Endothelial cell of umbilical vein (primary cell): ENCODE measurements around the gene ALDOA. TPM values are rescaled to one million over a fixed set of nuclear protein-coding genes. Genes with fewer than 3 reads are reported as not detected.

Source experiments
- BruUV-seq: library from RNA; stranded (reverse); fragments of 400-500 nt; replicated peaks from 2 replicates; lab custom pipeline; 2021; lab: Mats Ljungman, UMichigan
- CTCF ChIA-PET: fragments of 300-600, 350-600 bp; sonication (Branson Sonifier 250); formaldehyde crosslinking; loops from one replicate; lab custom pipeline; 2021; ENCODE audit warnings: antibody characterized with exemption, inconsistent platforms; lab: Charles Lee
- POLR2A ChIA-PET: fragments of 300-600, 350-600 bp; sonication (Branson Sonifier 250); formaldehyde crosslinking; loops from one replicate; lab custom pipeline; 2021; ENCODE audit warnings: antibody characterized with exemption, inconsistent platforms; lab: Charles Lee
- DNase-seq: peaks from one replicate; pipeline ENCODE4 v3.0.0-alpha.2; 2011; ENCODE audit warnings: low read depth, low spot score
- FAIRE-seq: peaks from 2 replicates; lab custom pipeline; 2011; peaks lifted over from hg19 to GRCh38; lab: Jason Lieb, UNC
- H2AFZ ChIP-seq: 2 replicates; pipeline ENCODE4 v1.6.0; 2012; ENCODE audit warnings: low read depth, low read length, control low read depth, inconsistent platforms
- H3K27ac ChIP-seq: 2 replicates; pipeline ENCODE4 v1.5.1; 2011; ENCODE audit warnings: low read depth, mild to moderate bottlenecking, control low read depth, low read length, moderate library complexity; ENCODE audit not compliant: insufficient read depth
- H3K27me3 ChIP-seq, 2 experiments: 2 replicates each; pipeline versions ENCODE4 v1.6.0 to v1.6.1; 2011; ENCODE audit warnings: low read length in 2 of 2, mixed read lengths in 1 of 2; ENCODE audit not compliant: control insufficient read depth in 2 of 2, insufficient read depth in 2 of 2
- H3K36me3 ChIP-seq, 2 experiments: 2 replicates in 1 of 2; 3 replicates in 1 of 2; pipeline ENCODE4 v1.5.1; 2011; ENCODE audit warnings: low read length in 2 of 2, mild to moderate bottlenecking in 1 of 2, moderate library complexity in 1 of 2; ENCODE audit not compliant: control insufficient read depth in 2 of 2, insufficient read depth in 2 of 2; ENCODE audit errors: extremely low read depth in 1 of 2
- H3K4me1 ChIP-seq: 3 replicates; pipeline ENCODE4 v1.5.1; 2011; ENCODE audit warnings: mild to moderate bottlenecking, low read length; ENCODE audit not compliant: control insufficient read depth, insufficient read depth; ENCODE audit errors: extremely low read depth
- H3K4me2 ChIP-seq: 2 replicates; pipeline ENCODE4 v1.6.1; 2011; ENCODE audit warnings: low read length, control low read depth, mixed read lengths; ENCODE audit not compliant: insufficient read depth
- H3K4me3 ChIP-seq, 3 experiments: fragments of 200-600 bp in 1 of 3; sonication (generic), shearing (Covaris generic) in 1 of 3; replicated peaks in 1 of 3; 2 replicates each; pipeline ENCODE4 v1.5.1; 2011 to 2016; ENCODE audit warnings: control low read depth in 3 of 3, low read length in 3 of 3, mild to moderate bottlenecking in 2 of 3, inconsistent platforms in 1 of 3, low read depth in 1 of 3, moderate library complexity in 1 of 3; ENCODE audit not compliant: insufficient read depth in 1 of 3
- H3K79me2 ChIP-seq: 2 replicates; pipeline ENCODE4 v1.6.0; 2012; ENCODE audit warnings: low read length, inconsistent platforms; ENCODE audit not compliant: control insufficient read depth, insufficient read depth
- H3K9ac ChIP-seq: replicated peaks from 2 replicates; pipeline ENCODE3; 2011; ENCODE audit warnings: low read length, control low read depth; ENCODE audit not compliant: insufficient read depth; ENCODE audit errors: extremely low read depth
- H3K9me1 ChIP-seq: replicated peaks from 3 replicates; pipeline ENCODE4 v1.6.0; 2011; ENCODE audit warnings: mild to moderate bottlenecking, low read length; ENCODE audit not compliant: control insufficient read depth, insufficient read depth; ENCODE audit errors: extremely low read depth
- H3K9me3 ChIP-seq: replicated peaks from 2 replicates; pipeline ENCODE4 v1.5.1; 2012; ENCODE audit warnings: low read length, inconsistent platforms; ENCODE audit not compliant: control insufficient read depth, insufficient read depth
- H4K20me1 ChIP-seq: replicated peaks from 2 replicates; pipeline ENCODE3; 2011; ENCODE audit warnings: mild to moderate bottlenecking, low read length; ENCODE audit not compliant: control insufficient read depth, insufficient read depth; ENCODE audit errors: extremely low read depth
- CTCF ChIP-seq, 2 donors: IDR thresholded peaks; 1 replicate in 1 of 2; 2 replicates in 1 of 2; pipeline ENCODE4 v1.5.1; 2011; ENCODE audit warnings: low read length in 2 of 2, mild to moderate bottlenecking in 2 of 2, moderate library complexity in 2 of 2, control low read depth in 1 of 2, inconsistent platforms in 1 of 2, low read depth in 1 of 2; ENCODE audit not compliant: insufficient read depth in 1 of 2; ENCODE audit errors: extremely low read depth in 1 of 2
- EZH2 ChIP-seq: IDR thresholded peaks from 2 replicates; pipeline ENCODE4 v1.6.1; 2012; ENCODE audit warnings: borderline replicate concordance, low read depth, mild to moderate bottlenecking, moderate library complexity, low read length, inconsistent platforms; ENCODE audit not compliant: severe bottlenecking
- FOS ChIP-seq: IDR thresholded peaks from 2 replicates; pipeline ENCODE4 v1.6.1; 2011; ENCODE audit warnings: mild to moderate bottlenecking, low read length, moderate library complexity, borderline replicate concordance; ENCODE audit not compliant: insufficient read depth
- GATA2 ChIP-seq: IDR thresholded peaks from 2 replicates; pipeline ENCODE4 v1.7.0; 2011; ENCODE audit warnings: low read depth, mild to moderate bottlenecking, moderate library complexity, mixed read lengths, low read length; ENCODE audit not compliant: insufficient read length, insufficient read depth
- JUN ChIP-seq: IDR thresholded peaks from 2 replicates; pipeline ENCODE4 v1.6.1; 2011; ENCODE audit warnings: borderline replicate concordance, low read depth; ENCODE audit not compliant: insufficient read length, insufficient read depth
- MAX ChIP-seq: IDR thresholded peaks from 2 replicates; pipeline ENCODE4 v1.6.1; 2011; ENCODE audit not compliant: insufficient read depth, insufficient read length
- MYC ChIP-seq: IDR thresholded peaks from one replicate; pipeline ENCODE4 v1.6.1; 2011; ENCODE audit warnings: mild to moderate bottlenecking, low read depth, low read length
- POLR2A ChIP-seq: IDR thresholded peaks from 2 replicates; pipeline ENCODE4 v1.6.1; 2012; ENCODE audit warnings: low read depth, mild to moderate bottlenecking, control low read depth, low read length
- POLR2AphosphoS5 ChIP-seq: IDR thresholded peaks from 2 replicates; pipeline ENCODE4 v1.6.1; 2012; ENCODE audit warnings: low read depth, mild to moderate bottlenecking, control low read depth, low read length, moderate library complexity; ENCODE audit not compliant: insufficient read depth
- dilution Hi-C: fragments of 300-500 bp; cut with MboI; formaldehyde crosslinking; loops from one replicate; pipeline ENCODE4 v1.15.0; 2019; ENCODE audit warnings: low sequenced_read_pairs; ENCODE audit not compliant: extremely low pct_ligation_motif_present
- intact Hi-C: fragments of 100-400 bp; cut with micrococcal nuclease; formaldehyde crosslinking; loops from one replicate; pipeline ENCODE4 v1.10.0; 2022
- polyA plus RNA-seq, 4 experiments: library from polyadenylated mRNA; depleted of rRNA in 3 of 4; stranded (reverse) in 3 of 4; unstranded in 1 of 4; fragments of >200 nt; gene quantifications; 2 replicates each; pipeline versions ENCODE4 v1.2.1 to v1.2.3, GENCODE V29; 2011 to 2012; ENCODE audit warnings: missing spikeins in 1 of 4
- total RNA-seq: library from RNA; stranded (reverse); gene quantifications from 2 replicates; pipeline ENCODE4 v1.2.3, GENCODE V29; 2021

ALDOA gene
- total and polyA plus RNA-seq, 2 donors (not counting 3 experiments of a cell fraction or from before 2014, with no cell fraction given), result 871 to 1,114 TPM

- intact Hi-C loops, result loop anchor here (1.0 to 10.0 kb wide), 6 partner anchors 27 to 562 kb away; partner anchors contain the start of genes ALDOA, FBRS, PRR14 and ZNF771
- H3K9ac ChIP-seq, result peak overlapping the region; percentile 39
- BruUV-seq, result no TSS peak
These were observed 26.9 kb downstream of the ALDOA start for GRCh38 chr16:30092373-30093010.

More at GRCh38 chr16:30092373-30093010, 26.9 kb downstream of the ALDOA start:
- ChIA-PET CTCF (interaction anchor here (0.6 to 5.6 kb wide), 38 partner anchors 11 to 537 kb away, joined by 3 to 55 read pairs (median 7); partner anchors contain the start of genes ALDOA, CORO1A, DCTPP1 and GDPD3), POLR2A (interaction anchor here (0.5 to 1.7 kb wide), 8 partner anchors 16 to 119 kb away, joined by 3 to 10 read pairs (median 4); partner anchors contain the start of genes ALDOA and TAOK2)
- H3K4me1 ChIP-seq, result peaks cover 23% of the 10 kb centered on the region
- no peaks in the 10 kb centered on the region for H3K9me1 ChIP-seq
- DNase-seq, result peak; percentile 94
- H3K79me2 ChIP-seq, result no peaks in the 10 kb centered on the region
- H3K4me3 ChIP-seq, result peak overlapping the region; percentile 6 to 53 (median 43)
- peak overlapping the region; percentile 72 for H2AFZ ChIP-seq
- H3K9me3 ChIP-seq, result peaks cover 3% of the 10 kb centered on the region
- H3K27me3 ChIP-seq, result no peaks in the 10 kb centered on the region
- peak overlapping the region; percentile 72 for H3K4me2 ChIP-seq
- H3K27ac ChIP-seq, result peak overlapping the region; percentile 46
- peak; percentile 97 for FAIRE-seq
- peaks cover 0 to 8% of the 10 kb centered on the region in 2 experiments for H3K36me3 ChIP-seq
- dilution Hi-C loops, result no loop called here
- no peaks in the 10 kb centered on the region for H4K20me1 ChIP-seq
- no peak for TF ChIP-seq GATA2
- TF ChIP-seq CTCF (IDR thresholded peaks at IDR 0.05; ENCODE audit: extremely low read depth in 1 of 2, insufficient read depth in 1 of 2, low read depth in 1 of 2, low read length in 2 of 2), result peak; percentile 98 to 99
- TF ChIP-seq POLR2A, result peak; percentile 5
- no peak for TF ChIP-seq JUN
- peak; percentile 59 for TF ChIP-seq MYC
- TF ChIP-seq MAX, result peak; percentile 86
- peak; percentile 80 for TF ChIP-seq POLR2AphosphoS5
- TF ChIP-seq FOS, result no peak
- TF ChIP-seq EZH2, result no peak
